Keratinocyte (primary cell): ENCODE results near the gene MEA1. TPM values are rescaled to one million over a fixed set of nuclear protein-coding genes. Genes with fewer than 3 reads are reported as not detected.

Experiments used
- DNase-seq: peaks from one replicate; pipeline ENCODE4 v3.0.0-alpha.2; 2011; ENCODE audit warnings: low read depth, missing footprints, low spot score
- FAIRE-seq: peaks from 2 replicates; lab custom pipeline; 2011; peaks lifted over from hg19 to GRCh38; lab: Jason Lieb, UNC
- H2AFZ ChIP-seq: 2 replicates; pipeline ENCODE4 v1.6.0; 2012; ENCODE audit warnings: low read length, control low read depth, inconsistent platforms; ENCODE audit not compliant: control insufficient read depth
- H3K27ac ChIP-seq: 2 replicates; pipeline ENCODE4 v1.5.1; 2011; ENCODE audit warnings: low read length; ENCODE audit not compliant: control insufficient read depth, insufficient read depth
- H3K27me3 ChIP-seq: 3 replicates; pipeline ENCODE4 v1.6.0; 2011; ENCODE audit warnings: low read length; ENCODE audit not compliant: control insufficient read depth, insufficient read depth; ENCODE audit errors: extremely low read depth
- H3K36me3 ChIP-seq, 2 experiments: 2 replicates in 1 of 2; 3 replicates in 1 of 2; pipeline ENCODE4 v1.5.1; 2011; ENCODE audit warnings: low read length in 2 of 2, mild to moderate bottlenecking in 1 of 2; ENCODE audit not compliant: control insufficient read depth in 2 of 2, insufficient read depth in 2 of 2; ENCODE audit errors: extremely low read depth in 1 of 2
- H3K4me1 ChIP-seq: 3 replicates; pipeline ENCODE4 v1.5.1; 2011; ENCODE audit warnings: low read length; ENCODE audit not compliant: control insufficient read depth, insufficient read depth; ENCODE audit errors: extremely low read depth
- H3K4me2 ChIP-seq: 3 replicates; pipeline ENCODE4 v1.6.0; 2011; ENCODE audit warnings: low read depth, low read length; ENCODE audit not compliant: control insufficient read depth, insufficient read depth; ENCODE audit errors: extremely low read depth
- H3K4me3 ChIP-seq, 3 experiments: fragments of 200-600 bp in 1 of 3; sonication (generic) in 1 of 3; 2 replicates in 2 of 3; 3 replicates in 1 of 3; pipeline ENCODE4 v1.5.1; 2011 to 2016; ENCODE audit warnings: low read length in 3 of 3, mild to moderate bottlenecking in 3 of 3, control low read depth in 2 of 3, inconsistent platforms in 1 of 3, low read depth in 1 of 3, mixed read lengths in 1 of 3, mixed run types in 1 of 3, moderate library complexity in 1 of 3; ENCODE audit not compliant: control insufficient read depth in 2 of 3, insufficient read depth in 2 of 3; ENCODE audit errors: extremely low read depth in 1 of 3
- H3K79me2 ChIP-seq: 2 replicates; pipeline ENCODE4 v1.6.0; 2012; ENCODE audit warnings: low read length; ENCODE audit not compliant: control insufficient read depth, insufficient read depth
- H3K9ac ChIP-seq: 3 replicates; pipeline ENCODE4 v1.6.0; 2011; ENCODE audit warnings: low read length; ENCODE audit not compliant: control insufficient read depth, insufficient read depth; ENCODE audit errors: extremely low read depth
- H3K9me1 ChIP-seq: 3 replicates; pipeline ENCODE4 v1.6.0; 2011; ENCODE audit warnings: low read length; ENCODE audit not compliant: control insufficient read depth, insufficient read depth; ENCODE audit errors: extremely low read depth
- H3K9me3 ChIP-seq: 2 replicates; pipeline ENCODE4 v1.5.1; 2012; ENCODE audit warnings: low read depth, low read length; ENCODE audit not compliant: control insufficient read depth
- H4K20me1 ChIP-seq: 3 replicates; pipeline ENCODE4 v1.6.0; 2011; ENCODE audit warnings: low read length; ENCODE audit not compliant: control insufficient read depth, insufficient read depth; ENCODE audit errors: extremely low read depth
- EZH2 ChIP-seq: IDR thresholded peaks from one replicate; pipeline ENCODE4 v1.6.1; 2012; ENCODE audit warnings: inconsistent platforms, mild to moderate bottlenecking, low read length, moderate library complexity
- dilution Hi-C: fragments of 300-500 bp; cut with MboI; formaldehyde crosslinking; loops from one replicate; pipeline ENCODE4 v1.7.0; 2020; ENCODE audit warnings: low sequenced_read_pairs; ENCODE audit not compliant: extremely low pct_ligation_motif_present
- polyA plus RNA-seq, 5 experiments: library from polyadenylated mRNA; depleted of rRNA in 3 of 5; stranded (reverse) in 3 of 5; stranded (forward) in 1 of 5; unstranded in 1 of 5; fragments of >200 nt; gene quantifications; 1 replicate in 1 of 5; 2 replicates in 3 of 5; 3 replicates in 1 of 5; pipeline versions ENCODE4 v1.2.1 to v1.2.3, GENCODE V29; 2011 to 2012; ENCODE audit warnings: missing spikeins in 2 of 5, low read depth in 1 of 5, low replicate concordance in 1 of 5
- TF ChIP-seq, protein P1 (sequence below), 3 experiments: IDR thresholded peaks in 1 of 3; conservative IDR thresholded peaks in 1 of 3; optimal IDR thresholded peaks in 1 of 3; 2 replicates in 2 of 3; 3 replicates in 1 of 3; pipeline versions ENCODE3 to v1.5.1; 2011; ENCODE audit warnings: low read length in 3 of 3, mild to moderate bottlenecking in 3 of 3, moderate library complexity in 2 of 3, control low read depth in 1 of 3, inconsistent platforms in 1 of 3; ENCODE audit not compliant: insufficient read depth in 2 of 3; ENCODE audit errors: extremely low read depth in 1 of 3

Gene MEA1
- polyA plus RNA-seq, 1 donor (not counting 4 experiments of a cell fraction or from before 2014, with no cell fraction given): 76.1 TPM

DNA sequence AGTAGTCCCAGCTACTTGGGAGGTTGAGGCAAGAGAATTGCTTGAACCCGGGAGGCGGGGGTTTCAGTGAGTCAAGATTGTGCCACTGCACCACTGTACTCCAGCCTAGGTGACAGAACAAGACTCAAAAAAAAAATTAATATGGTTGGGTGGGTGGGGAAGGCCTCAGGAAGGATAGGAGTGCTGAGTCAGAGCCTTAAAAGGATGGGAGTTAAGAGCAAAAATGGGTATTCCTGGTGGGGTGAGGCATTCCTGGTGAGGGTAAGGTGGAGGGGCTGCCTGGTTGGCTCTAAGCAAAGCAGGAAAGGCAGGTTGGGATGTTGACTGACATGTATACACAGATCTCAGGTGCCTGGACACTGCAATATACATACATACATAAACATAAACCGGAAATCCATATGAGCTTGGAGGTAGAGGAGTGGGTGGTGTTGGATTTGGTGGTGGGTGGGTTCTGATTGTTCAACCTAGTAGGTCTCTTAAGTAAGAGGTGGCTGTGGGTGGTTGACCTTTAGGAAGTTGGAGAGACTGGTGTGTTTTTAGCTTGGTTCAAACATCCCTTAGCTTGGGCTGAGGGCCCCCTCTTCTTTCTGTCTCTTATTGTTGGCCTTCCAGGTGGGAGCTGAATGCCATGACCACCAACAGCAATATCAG is 6.4 kb upstream of the MEA1 start:
- peaks cover 56% of the 10 kb centered on the region for H3K79me2 ChIP-seq
- DNase-seq: no peak
- H2AFZ ChIP-seq: no peak overlapping the region
- no peaks in the 10 kb centered on the region for H4K20me1 ChIP-seq
- peaks cover 9% of the 10 kb centered on the region for H3K4me1 ChIP-seq
- dilution Hi-C loops: no loop called here
- TF ChIP-seq, protein P1, sequence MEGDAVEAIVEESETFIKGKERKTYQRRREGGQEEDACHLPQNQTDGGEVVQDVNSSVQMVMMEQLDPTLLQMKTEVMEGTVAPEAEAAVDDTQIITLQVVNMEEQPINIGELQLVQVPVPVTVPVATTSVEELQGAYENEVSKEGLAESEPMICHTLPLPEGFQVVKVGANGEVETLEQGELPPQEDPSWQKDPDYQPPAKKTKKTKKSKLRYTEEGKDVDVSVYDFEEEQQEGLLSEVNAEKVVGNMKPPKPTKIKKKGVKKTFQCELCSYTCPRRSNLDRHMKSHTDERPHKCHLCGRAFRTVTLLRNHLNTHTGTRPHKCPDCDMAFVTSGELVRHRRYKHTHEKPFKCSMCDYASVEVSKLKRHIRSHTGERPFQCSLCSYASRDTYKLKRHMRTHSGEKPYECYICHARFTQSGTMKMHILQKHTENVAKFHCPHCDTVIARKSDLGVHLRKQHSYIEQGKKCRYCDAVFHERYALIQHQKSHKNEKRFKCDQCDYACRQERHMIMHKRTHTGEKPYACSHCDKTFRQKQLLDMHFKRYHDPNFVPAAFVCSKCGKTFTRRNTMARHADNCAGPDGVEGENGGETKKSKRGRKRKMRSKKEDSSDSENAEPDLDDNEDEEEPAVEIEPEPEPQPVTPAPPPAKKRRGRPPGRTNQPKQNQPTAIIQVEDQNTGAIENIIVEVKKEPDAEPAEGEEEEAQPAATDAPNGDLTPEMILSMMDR (optimal IDR thresholded peaks at IDR 0.05 in 1 of 3, IDR thresholded peaks at IDR 0.05 in 1 of 3, conservative IDR thresholded peaks at IDR 0.05 in 1 of 3; ENCODE audit: extremely low read depth in 1 of 3, insufficient read depth in 2 of 3, low read length in 3 of 3): no peak
- TF ChIP-seq EZH2: no peak
- no peak for FAIRE-seq
- H3K4me3 ChIP-seq: no peak overlapping the region
- no peak overlapping the region for H3K4me2 ChIP-seq
- H3K9me3 ChIP-seq: no peaks in the 10 kb centered on the region
- no peak overlapping the region for H3K9ac ChIP-seq
- H3K36me3 ChIP-seq: peaks cover 18 to 21% of the 10 kb centered on the region in 2 experiments
- no peaks in the 10 kb centered on the region for H3K9me1 ChIP-seq
- H3K27ac ChIP-seq: no peak overlapping the region
- no peaks in the 10 kb centered on the region for H3K27me3 ChIP-seq

- Histone ChIP-seq H3K9ac (no peak overlapping the region), H4K20me1 (no peaks in the 10 kb centered on the region), H3K36me3 (peaks cover 8 to 16% of the 10 kb centered on the region in 2 experiments), H3K27me3 (no peaks in the 10 kb centered on the region), H3K9me3 (no peaks in the 10 kb centered on the region), H3K9me1 (no peaks in the 10 kb centered on the region), H3K27ac (no peak overlapping the region), H3K4me1 (peaks cover 15% of the 10 kb centered on the region), H3K4me3 (no peak overlapping the region), H2AFZ (no peak overlapping the region), H3K79me2 (peaks cover 57% of the 10 kb centered on the region), H3K4me2 (no peak overlapping the region)
- DNase-seq (no peak), FAIRE-seq (no peak)
- TF ChIP-seq, protein P1 (optimal IDR thresholded peaks at IDR 0.05 in 1 of 3, IDR thresholded peaks at IDR 0.05 in 1 of 3, conservative IDR thresholded peaks at IDR 0.05 in 1 of 3; ENCODE audit: extremely low read depth in 1 of 3, insufficient read depth in 2 of 3, low read length in 3 of 3): no peak
- TF ChIP-seq EZH2: no peak
- dilution Hi-C loops: no loop called here
Observed at GRCh38 chr6:43019152-43019551, 5.4 kb upstream of the MEA1 start.
